HG02571 (cell line): ENCODE results near the gene TMEM151A.

Source experiments
- ATAC-seq: cut with Tn5 transposase; IDR thresholded peaks from one replicate; pipeline ENCODE4 v1.9.1; 2021; ENCODE audit warnings: mild to moderate bottlenecking, moderate library complexity; ENCODE audit not compliant: unreplicated experiment

Gene TMEM151A

DNA sequence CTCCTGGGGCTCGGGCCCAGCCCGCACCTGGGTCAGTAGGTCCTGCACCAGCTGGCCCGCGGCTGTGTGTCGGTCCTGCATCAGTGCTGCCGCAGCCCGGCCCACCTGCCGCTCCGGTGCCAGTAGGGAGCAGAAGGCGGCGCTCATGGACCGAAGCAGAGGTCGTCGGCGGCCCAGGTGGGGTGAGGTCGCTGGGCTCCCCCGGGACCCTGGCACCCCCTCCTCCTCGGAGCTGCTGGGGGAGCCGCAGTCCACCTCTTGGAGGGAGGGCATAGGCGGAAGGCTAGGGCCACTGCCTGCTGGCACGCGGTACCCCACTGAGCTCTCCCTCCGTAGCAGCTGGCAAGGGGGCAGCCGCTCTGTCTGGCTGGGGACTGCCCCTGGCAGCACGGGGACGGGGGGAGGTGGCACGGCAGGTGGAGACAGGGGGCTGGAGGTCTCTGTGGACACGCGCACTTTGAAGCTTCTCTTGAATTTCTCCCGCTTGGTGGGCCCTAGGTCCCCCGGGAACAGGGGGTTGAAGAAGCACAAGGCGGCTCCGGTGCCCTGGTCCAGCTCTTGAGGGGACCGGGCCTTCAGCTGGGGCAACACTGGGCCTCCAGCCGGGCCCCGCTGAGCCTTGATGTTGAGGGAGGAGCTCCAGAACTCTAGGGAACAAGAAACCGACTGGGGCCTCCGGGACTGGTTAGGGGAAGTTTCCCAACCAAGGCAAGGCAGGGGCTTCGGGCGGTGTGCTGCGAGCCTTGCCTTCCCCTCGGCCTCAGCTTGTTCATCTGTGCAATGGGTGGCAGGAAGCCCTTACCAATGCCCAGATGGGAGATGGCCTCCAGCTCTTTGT, 43.1 kb downstream of the TMEM151A start:
- ATAC-seq: no peak

DNA sequence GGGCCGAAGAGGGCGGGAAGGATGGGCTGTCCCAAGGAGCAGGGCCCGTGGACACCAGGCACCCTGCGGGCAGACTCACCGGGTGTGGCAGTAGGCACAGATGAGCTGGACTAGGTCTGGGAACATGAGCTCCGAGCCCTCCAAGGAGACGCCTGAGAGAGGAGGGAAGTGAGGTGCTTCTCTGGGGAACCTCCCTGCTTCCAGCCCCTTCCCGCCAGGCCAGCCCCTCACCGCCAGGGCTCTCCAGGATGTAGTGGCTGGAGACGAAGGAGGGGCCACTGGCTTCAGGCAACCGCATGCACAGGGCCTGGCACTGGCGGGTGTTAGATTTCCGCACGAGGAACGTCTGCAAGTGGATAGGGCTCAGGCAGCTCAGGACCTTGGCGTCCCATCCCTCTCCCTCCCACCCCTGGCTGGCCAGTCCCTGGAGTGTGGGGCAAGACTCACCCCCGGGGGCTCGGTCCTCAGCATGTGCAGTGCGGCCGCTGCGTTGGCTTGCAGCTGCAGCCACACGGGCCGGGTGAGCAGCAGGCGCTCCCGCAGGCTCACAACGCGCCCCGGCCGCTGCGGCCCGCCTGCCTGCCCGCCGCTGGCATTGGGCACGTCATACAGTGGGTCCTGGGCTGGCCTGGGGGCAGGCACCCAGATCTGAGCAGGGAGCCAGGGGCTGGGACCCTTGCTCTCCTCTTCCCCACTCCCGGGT, 44.0 kb downstream of the TMEM151A start:
- no peak for ATAC-seq

DNA sequence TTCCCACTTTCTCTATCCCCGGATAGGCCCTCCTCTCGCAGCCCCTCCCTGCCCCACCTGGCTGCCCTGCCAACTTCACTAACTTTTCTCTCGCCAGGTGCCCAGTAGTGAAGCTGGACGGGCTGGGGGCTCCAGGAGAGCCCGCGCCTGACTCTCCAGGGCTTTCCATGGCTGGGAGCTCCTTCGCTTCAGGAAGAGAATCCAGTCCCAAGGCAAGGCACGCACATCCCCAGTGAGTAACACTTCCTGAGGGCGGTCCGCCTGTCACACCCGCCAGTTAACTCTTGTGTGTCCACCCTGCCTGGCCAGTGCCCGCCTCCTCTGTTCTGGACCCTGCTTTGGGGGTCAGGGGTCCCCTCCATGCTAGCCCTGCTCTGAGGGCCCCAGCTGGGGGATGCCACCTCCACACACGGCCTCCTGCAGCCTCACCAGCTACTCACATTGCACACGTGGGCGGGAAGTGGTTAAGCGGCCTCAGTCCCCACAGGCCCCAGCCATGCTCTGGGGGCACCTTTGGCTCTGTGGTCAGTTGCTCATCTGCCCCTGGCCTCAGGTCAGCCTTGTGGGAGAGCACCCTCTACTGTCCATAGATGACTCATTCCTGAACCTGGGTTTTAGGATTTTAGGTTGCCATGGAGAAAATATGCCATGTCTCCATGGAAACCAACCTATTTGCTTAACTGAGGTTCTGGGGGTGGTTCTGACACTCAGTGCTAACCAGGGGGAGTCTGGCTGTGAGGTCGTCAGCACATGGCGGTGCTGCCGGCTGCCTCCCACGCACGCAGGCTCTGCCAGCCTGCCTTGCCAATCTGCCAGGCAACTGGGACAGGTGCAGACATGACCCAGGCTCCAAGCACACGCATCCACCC, 44.8 kb downstream of the TMEM151A start, which contains the start of gene RIN1:
RIN1 (minus strand) TSS at position 201 of the 869 bp plus-strand sequence; CDS start at position 169, 32 bp downstream.
- peak; percentile 55 for ATAC-seq

DNA sequence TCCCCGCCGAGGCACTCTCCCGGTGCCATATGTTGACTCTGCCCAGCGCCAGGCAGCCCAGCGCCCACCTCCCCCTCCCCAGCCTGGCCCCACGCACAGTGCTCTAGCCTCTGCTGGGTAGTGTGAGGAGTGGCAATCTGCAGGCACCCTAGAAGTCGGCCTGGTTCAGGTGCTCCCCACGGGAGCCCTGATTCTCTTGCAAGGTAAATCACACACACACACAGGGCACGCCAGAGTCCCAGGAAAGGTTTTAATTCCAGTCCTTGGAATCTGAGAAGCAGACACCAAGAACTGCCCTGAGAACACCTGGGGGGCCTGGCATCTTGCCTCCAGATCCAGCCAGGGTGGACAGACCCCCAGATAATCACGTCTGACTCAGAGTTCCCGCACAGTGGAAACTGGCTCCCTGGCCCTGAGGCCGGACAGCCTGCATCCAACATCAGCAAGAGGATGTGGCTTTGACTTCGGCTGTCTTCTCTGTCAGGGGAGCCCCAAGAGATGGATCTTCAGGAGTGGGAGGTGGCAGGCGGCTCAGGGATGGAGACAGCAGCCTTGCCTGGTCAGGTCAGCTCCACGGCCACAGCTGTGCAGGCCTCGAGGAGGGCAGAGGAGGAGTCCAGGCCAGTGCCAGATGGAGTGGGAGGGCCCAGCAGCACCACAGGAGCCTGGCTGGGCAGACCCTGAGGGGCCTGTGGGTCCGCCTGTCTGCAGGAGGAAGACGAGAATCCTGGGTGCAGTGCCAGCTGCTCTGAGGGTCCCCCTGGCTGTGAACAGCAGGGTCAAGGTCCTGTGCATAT, 45.6 kb downstream of the TMEM151A start:
- no peak for ATAC-seq

DNA sequence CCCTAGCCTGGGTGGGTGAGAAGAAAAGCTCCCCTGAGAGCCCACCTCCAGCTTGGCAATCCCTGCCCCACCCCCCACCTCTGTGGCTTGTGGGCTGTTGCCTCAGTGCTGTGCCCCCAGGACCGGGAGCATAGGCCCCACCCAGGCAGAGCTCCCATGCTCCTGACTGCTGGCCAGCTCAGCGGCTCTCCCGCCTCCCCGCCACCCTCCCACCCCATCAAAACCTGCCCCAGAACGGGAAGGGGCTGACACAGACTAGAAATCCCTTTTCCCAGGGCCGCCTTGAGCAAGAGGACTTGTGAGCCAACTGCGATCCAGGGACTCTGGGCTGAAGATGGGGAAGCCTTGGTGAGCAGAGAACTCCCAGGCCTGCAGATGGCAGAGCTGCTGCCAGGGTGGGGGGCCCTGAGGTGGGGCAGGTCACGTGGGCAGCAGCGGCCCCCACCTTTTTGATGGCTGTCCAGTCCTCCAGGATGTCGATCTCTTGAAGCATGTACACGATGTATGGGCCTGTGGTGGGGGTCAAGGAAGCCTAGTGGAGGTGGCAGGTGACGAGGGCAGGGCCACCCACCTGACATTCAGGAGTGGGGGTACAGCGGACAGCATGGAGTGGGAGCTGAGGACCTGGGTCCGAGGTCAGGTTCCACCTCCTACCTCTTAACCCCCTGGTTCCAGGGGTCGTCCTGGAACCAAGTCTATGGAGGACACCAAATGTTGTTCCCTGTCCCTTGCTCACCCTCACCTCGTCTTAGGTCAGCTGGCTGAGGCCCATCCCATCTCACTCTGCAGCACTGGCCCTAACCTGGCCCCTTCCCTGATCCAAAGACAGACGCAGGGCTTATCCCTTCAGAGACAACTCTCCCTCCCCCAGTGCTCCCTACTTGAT, 46.8 kb downstream of the TMEM151A start:
- no peak for ATAC-seq

DNA sequence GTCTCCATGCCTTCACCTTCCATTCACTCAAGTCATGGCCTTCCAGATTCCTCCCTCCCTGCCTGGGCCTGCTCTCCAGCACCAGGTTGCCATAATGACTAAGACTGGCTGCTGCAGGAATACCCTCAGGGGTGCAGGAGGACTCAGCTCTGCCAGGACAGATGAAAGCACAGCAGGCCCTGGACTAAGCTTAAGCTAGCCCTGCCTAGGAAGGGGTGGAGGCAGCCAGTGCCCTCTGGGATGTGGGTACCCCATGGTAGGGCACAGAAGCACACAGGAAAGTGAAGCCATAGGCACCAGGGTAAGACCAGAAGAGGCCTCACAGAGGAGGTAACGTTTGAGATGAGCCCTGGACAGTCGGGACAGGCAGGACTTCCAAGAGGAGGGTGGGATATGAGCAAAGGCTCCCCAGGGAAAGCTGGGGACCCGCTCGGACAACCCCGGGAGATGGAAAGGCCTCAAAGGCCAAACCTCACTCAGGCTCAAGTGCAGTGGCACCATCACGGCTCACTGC, 47.5 kb downstream of the TMEM151A start:
- ATAC-seq: no peak

DNA sequence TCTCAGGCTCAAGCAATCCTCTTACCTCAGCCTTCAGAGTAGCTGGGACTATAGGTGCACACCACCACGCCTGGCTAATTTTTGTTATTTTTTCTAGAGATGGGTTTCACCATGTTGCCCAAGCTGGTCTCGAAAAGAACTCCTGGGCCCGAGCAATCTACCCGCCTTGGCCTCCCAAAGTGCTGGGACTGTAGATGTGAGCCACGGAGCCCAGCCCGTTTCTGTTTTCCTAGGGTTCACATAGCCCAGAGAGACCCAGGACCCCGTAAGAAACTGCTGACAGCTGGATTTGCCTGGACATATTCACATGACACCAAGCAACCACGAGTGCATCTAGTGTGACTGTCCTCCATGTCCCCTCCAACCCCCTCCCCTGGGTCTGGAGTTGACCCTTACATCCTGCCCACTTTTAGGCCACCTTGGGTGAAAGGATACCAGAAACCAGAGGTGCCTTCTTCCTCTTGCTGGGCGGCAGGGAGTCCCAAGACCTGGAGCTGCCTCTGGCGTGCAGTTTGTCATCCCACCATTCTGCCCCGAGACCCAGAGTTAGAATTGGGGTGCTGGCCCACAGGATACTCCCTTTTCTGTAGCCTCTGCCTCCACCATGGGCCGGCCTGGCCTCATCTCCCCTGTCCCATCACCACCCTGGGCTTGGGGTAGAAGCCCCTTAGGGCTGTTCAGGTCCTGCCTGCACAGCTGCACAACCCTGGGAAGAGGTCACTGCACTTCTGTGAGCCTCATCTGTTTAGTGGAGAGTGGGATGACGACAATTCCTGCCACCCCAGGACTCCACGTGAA, 48.2 kb downstream of the TMEM151A start:
- no peak for ATAC-seq

DNA sequence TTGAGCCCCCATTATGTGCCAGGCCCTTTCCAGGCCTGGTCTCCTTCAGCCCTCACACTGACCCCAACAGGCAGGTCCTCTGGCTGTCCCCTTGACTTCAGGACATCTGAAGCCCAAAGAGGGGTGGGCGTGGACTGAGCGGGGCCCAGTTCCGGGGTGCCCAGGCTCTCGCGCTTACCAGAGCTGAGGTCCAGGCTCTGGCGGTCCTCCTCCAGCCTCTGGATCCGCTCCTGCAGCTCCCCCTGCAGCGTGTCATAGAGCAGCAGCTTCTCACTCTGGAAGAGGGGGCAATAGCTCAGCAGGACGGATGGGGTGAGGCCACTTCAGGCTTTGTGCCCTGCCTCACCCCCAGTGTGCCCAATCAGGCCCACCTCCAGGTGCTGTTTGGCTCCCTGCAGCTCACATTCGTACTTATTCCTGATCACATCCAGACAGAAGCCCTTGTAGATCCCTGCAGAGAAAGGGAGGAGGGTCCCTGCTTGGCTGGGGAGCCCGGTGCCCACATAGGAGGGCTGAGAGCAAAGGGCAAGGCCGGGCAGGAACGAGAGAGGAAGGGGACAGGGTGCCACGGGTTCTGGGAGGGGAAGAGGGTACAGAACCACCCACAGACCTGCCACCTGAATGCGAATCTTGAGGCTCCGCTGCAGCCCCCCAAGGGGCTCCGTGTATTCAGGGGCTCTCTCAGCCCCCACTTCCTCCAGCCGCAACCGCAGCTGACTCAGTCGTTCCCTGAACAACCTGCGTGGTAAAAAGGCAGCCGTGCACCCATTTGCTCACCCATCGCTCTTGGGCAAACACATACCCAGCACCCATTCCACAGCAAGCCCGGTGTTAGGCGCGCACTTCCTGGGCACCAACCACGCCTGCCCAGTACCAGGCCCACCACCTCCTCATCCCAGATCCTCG, 49.2 kb downstream of the TMEM151A start:
- no peak for ATAC-seq

DNA sequence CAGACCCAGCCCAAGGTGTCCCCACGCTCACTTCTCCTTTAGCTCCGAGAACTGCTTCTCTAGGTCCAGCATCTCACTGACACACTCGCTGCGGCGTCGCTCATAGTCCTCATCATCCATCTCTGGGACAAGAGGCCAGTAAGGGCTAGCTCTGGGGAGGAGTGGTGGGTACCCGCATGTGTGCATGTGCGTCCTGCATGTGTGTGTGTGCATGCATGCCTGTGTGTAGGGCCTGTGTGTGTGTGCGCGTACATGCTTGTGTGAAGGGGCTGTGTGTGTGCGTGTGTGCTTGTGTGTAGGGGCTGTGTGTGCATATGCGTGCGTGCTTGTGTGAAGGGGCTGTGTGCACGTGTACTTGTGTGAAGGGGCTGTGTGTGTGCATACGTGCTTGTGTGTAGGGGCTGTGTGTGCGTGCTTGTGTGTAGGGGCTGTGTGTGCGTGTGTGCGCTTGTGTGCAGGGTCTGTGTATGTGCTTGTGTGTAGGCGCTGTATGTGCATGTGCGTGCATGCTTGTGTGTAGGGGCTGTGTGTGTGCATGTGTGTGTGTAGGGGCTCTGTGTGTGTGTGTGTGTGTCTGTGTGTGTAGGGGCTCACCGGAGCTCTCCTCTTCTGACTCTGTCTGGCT, 49.9 kb downstream of the TMEM151A start:
- ATAC-seq: no peak

DNA sequence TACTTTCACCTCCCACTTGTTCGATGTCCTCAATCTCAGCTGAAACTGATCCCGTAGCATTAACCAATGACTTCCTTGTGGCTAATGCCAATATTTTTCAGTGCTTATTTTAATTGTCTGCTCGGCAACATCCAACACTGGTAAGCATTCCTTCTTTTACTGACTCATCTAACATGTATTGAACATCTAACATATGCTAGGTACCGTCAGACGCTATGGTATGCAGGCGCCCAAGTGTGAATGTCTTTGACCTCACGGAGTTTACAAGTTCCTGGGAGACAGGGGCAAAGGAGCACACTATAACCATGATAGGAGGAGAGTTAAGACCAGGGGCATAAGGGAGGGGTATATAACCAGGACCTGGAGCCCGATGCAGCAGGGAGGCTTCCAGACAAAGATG, 51.5 kb downstream of the TMEM151A start:
- no peak for ATAC-seq

DNA sequence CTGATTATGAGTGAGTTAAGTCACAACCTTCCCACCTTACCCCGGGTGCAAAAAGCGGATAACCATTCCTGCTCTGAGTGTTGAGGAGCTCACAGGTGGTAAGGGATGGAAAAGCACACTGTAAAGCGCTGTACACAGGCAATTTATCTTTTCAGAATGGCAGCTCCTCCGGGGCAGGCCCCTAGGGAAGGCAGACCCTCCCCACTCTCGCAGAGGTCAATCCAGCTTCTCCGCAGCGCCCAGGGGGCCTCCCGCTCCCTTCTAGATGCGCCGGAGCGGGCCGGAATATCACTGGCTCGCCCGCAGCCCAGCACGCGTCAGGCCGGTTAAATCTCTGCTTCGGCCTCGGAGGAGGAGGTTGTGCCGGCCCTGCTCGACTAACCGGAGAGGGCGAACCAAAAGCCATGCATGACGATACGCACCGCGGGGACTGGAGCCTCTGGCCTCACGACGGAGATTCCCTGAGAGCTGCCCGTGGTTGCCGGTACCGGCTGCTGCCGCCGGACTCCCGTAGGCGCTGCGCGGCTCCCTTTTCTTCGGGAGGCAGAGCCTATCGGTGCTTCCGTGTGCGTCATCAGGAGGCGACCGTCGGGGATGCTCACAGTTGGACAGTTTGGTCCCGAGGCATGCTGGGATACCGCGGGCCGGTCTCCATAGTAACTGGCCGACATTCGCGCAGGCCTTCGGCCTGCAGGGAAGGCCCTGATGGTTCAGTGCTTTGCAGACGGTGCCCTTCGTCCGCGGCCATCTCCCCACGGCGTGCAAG, 53.0 kb downstream of the TMEM151A start, which contains the start of gene BRMS1:
BRMS1 (minus strand) TSS at position 555 of the 766 bp plus-strand sequence. CDS start 2,870 bp downstream, outside the sequence.
- ATAC-seq: peak; percentile 65

DNA sequence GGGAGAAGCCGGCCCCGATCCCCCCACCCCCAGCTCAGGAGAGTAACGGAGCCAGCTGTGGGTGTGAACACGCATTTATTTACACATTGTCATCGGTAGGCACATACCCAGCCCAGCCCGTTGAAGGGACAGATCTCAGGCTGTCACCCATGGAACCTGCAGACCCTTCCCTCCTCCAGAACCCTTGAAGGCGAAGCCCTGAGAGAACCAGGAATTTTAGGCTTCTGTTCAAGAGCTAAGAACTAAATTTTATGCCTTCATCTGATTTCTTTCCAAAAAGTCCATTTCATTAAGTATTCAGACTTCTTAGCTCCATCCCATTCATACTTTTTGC, 53.6 kb downstream of the TMEM151A start:
- ATAC-seq: peak; percentile 4
